EL (cell line): ENCODE measurements around the gene PBXIP1.

Experiments used
- DNase-seq: peaks from one replicate; pipeline ENCODE4 v3.0.0-alpha.2; 2016

The PBXIP1 gene, protein sequence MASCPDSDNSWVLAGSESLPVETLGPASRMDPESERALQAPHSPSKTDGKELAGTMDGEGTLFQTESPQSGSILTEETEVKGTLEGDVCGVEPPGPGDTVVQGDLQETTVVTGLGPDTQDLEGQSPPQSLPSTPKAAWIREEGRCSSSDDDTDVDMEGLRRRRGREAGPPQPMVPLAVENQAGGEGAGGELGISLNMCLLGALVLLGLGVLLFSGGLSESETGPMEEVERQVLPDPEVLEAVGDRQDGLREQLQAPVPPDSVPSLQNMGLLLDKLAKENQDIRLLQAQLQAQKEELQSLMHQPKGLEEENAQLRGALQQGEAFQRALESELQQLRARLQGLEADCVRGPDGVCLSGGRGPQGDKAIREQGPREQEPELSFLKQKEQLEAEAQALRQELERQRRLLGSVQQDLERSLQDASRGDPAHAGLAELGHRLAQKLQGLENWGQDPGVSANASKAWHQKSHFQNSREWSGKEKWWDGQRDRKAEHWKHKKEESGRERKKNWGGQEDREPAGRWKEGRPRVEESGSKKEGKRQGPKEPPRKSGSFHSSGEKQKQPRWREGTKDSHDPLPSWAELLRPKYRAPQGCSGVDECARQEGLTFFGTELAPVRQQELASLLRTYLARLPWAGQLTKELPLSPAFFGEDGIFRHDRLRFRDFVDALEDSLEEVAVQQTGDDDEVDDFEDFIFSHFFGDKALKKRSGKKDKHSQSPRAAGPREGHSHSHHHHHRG

DNA sequence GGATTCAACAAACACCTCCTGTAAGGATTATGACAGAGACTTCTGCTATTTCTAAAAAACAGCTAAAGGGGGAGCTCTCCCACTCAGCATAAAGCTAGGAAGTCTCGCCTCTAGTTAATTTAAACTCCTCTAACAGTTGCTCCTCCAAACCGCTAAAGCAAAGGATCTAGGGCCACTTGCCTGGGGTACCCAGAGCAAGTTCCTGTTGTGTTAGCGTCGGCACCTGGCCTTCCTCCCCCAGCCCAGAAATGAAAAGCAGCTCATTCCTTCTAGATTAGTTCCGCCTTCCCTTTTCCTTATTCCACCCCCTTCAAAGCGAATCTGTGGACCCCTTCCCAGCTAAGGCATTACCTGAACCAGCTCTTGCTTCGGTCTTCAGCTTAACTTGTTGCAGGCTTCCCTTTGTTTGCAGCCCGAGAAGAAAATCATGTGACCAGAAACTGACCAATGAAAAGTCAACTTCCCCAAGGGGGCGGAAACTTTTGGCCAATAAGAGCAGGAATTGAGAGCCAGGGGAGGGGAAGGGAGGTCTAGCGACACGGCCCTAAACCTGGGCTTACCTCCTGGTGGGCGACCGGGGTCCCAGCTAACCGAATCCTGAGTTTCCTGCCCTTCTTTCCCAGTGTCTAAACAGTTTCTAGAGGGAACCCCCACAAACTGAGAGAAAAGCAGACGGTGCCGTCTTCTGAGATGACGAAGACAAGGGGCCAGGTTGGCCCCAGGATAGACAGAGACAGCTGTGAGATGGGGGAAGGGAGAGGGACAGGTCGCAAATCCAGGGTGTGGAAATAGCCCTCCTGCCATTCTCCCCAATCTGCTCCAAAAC is at the start of gene PBXIP1:
PBXIP1 (minus strand) TSS at position 382 of the 826 bp plus-strand sequence. CDS start 2,378 bp downstream, outside the sequence.
- peak; percentile 90 for DNase-seq

GRCh38 chr1:155005076-155006011 is 49.4 kb upstream of the PBXIP1 start:
- DNase-seq = peak; percentile 19

GRCh38 chr1:155004352-155005075 is 48.6 kb upstream of the PBXIP1 start:
- DNase-seq = no peak

GRCh38 chr1:155003766-155004351 is 48.0 kb upstream of the PBXIP1 start:
- DNase-seq = peak; percentile 77

- DNase-seq = peak; percentile 34
Observed at GRCh38 chr1:155003227-155003765, 47.4 kb upstream of the PBXIP1 start.

DNA sequence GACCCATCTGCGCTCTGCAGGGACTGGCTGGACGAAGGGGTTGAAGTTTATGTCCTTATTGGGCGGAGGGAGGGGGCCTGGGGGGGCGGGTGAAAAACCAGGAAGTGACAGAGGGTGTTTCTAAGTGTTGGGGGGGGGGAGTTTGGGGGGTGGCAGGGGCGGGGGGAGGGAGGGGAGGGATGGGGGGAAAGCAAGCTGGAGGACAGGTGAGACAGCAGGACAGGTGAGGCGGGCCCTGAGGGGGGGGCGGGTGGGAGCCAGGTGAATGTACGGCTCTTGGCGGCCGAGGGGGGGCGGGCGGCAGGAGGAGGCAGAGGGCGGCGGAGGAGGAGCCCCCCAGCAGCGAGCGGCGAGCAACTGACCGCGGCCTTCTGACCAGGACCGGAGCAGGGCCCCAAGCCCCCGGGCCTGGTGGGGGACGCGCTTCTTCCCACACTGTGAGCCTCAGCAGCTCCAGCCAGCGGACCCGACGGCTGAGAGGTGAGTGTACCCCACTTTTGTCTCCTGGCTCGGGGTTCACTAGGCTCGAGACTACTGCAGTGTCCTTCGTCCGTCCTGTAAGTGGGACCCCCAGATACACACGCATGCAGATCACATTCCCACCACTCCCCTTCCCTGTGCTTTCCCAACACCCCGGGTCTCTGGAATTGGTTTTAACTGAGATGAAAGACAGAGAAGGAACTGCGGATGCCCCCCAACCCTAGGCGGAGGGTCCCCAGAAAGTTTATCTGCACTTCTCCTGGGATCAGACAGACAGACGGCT is 46.7 kb upstream of the PBXIP1 start, which contains the start of gene ZBTB7B:
ZBTB7B (plus strand) TSS at position 339 of the 763 bp plus-strand sequence. CDS start 11,859 bp downstream, outside the sequence.
- peak; percentile 51 for DNase-seq

GRCh38 chr1:155001675-155002463 is 46.0 kb upstream of the PBXIP1 start:
- peak; percentile 99 for DNase-seq

GRCh38 chr1:155001425-155001674 is 45.5 kb upstream of the PBXIP1 start:
- no peak for DNase-seq

DNA sequence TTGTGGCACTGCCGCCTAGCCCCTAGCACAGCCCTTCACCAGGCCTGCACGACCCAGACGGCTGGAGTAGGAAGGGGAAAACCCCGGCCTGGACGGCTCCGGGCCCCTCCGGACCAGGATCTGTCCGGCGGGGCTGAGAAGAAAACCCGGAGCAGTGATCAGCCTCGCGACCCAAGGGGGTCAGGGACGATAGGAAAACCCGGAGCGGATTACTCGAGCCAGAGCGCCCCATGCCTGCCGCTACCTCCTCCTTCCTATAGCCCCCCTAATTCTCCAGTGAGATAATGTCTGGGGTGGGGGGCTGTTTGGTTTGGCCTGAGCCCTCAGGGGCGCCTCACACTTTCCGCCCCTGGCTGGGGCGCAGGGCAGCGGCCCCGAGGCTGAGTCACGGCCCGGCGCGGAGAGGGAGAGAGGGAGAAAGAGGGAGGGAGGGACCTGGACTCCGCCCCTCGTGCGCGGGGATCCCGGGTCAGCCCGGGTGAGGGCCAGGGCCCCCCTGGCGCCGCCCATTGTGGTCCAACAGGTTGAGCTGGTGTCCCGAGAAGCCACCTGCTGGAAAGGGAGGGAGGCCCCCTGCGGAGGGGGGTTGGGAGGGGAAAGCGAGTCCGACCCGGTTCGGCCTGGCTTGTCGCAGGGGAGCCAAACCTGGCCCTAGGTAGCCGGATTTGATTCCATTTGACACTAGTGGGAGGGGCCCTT is 45.0 kb upstream of the PBXIP1 start:
- peak; percentile 85 for DNase-seq

- no peak for DNase-seq
Observed at GRCh38 chr1:155000411-155000725, 44.5 kb upstream of the PBXIP1 start.

DNA sequence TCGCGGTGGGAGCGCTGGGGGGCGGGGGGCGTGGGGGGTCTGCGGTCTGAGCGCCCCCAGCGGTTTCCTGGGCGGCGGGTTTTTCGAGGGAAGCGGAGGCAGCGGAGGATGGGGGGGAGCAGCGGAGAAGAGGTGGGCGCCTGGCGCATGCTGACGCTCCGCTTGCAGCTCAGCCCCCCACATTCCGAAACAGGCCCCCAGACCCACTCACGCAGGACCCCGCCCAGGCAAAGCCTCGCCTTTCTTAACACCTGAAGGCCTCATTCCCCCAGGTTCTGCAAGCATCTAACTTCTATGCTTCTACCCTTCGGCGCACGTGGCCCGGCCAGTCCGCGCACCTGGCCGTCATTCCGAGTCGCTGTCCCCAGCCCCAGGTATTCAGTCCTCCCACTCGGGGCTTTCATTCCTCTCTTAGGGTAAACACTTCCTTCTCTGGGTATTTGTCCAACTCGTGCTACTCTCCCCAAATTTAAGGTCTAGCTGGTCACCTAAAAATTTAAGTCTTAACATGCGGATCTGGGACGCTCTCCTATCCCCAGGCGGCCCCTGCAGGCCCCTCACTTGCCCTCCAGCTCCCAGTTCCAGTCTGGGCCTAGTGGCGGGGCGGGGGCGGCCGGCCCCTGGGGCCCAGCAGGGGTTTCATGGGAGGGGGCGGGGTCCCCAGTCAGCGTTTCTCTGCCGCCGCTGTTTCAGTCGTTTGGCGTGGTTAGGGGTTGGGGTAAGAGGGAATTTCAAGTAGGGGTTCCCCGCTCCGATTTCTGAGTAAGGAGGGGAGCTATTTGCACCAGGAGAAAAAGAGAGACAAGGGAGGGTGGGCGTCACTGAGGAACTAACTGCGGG is 43.9 kb upstream of the PBXIP1 start:
- no peak for DNase-seq

GRCh38 chr1:154998818-154999570 is 43.1 kb upstream of the PBXIP1 start:
- peak; percentile 79 for DNase-seq

DNA sequence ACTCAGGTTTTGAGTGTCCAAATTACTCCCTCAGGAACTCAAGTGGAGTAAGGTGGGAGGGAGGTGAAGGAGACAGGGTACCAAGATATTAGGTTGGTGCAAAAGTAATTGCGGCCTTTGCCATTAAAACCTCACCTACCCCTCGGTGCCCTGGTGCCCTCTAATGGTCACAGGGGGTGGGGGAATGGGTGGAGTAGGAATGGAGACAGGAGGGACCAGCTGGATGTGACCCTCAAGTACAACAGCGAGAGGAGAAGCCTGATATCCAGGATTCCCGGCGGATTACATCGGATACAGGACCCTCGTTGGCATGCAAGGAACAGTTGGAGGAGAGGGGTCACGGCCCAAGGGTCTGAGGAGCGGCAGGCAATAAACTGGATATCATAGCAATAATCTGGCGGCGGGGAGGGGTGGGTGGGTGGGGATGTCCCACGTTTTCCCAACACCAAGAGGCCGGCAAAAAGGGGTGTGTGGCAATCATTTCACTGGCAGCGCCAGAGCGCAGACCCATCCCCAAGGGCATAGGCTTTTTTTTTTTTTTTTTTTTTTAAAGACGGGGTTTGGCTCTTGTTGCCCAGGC is 42.4 kb upstream of the PBXIP1 start:
- DNase-seq = no peak

- no peak for DNase-seq
Observed at GRCh38 chr1:154996966-154997701, 41.2 kb upstream of the PBXIP1 start.

DNA sequence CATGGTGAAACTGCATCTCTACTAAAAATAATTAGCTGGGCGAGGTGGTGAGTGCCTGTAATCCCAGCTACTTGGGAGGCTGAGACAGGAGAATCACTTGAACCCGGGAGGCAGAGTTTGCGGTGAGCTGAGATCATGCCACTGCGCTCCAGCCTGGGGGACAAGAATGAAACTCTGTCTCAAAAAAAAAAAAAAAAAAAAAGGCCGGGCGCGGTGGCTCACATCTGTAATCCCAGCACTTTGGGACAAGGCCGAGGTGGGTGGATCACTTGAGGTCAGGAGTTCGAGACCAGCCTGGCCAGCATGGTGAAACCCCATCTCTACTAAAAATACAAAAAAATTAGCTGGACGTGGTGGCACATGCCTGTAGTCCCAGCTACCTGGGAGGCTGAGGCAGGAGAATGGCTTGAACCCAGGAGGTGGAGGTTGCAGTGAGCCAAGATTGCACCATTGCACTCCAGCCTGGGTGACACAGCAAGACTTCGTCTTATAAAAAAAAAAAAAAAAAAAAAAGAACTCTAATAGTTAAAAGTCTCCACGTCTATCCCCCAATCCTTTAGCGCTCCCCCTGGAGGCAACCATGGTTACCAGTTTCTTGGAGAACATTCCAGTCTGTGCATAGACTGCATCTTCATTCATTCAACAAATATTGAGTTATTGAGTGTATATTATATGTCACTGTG is 39.5 kb upstream of the PBXIP1 start:
- peak; percentile 81 for DNase-seq
